ENCODE results near the gene SLC4A4.

The SLC4A4 gene

DNA sequence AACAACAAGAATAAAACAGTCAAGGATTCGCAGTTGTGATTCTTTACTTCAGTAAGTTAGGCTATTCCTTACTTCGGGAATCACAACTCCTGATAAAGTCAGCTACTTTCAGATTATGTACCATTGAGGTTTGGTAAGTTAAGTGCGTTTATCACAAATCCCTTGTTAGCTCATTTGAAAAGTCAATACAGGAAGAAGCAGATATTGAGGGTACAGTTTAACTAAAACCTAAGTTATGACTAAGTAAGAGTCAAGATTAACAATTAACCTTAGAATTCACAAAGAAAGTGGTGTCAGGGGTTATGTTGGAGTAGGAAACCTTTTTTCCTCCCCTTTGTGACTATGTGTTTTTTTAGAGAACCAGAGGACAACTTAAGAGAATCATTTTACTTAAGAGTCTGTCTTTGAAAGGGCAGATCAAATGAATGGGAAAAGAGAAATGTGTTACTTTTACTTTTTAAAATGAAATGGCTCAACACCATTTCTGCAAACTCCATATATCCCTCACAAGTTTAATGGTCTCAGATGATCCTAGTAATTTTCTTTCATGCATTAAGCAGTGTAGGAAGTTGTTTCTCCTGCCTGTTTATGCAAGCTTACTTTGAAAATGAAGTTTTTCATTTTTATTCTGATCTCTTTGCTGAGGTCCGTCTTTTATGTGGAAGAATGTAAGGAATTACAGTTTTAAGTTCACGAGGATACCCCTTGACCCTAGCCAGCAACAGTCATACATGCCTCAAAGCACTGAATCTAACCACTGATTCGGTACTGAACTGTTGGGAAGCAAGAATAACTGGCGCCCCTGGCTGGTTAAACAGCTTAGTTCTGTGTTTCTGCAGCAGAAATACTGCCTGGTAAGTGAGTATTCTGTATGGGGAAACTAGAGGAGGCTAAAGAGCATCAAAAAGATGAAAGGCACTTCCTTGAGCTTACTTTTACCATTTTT, 211.7 kb downstream of the SLC4A4 start:
- H3K9ac ChIP-seq (ENCODE audit: low read length): no peak overlapping the region
- no peaks in the 10 kb centered on the region for H3K9me2 ChIP-seq (replicated peaks; ENCODE audit: insufficient read depth, low read length)
- H3K4me3 ChIP-seq (ENCODE audit: insufficient read depth, low read length, poor library complexity, severe bottlenecking): no peak overlapping the region
- H3K4me2 ChIP-seq (ENCODE audit: low read depth, low read length, poor library complexity, severe bottlenecking): no peak overlapping the region
- no peaks in the 10 kb centered on the region for H3K9me3 ChIP-seq (ENCODE audit: insufficient read depth, low read length)
- H4K20me1 ChIP-seq (ENCODE audit: low read depth, low read length): no peaks in the 10 kb centered on the region
- H3K79me2 ChIP-seq (ENCODE audit: insufficient read depth, low read length): no peaks in the 10 kb centered on the region
- H3F3A ChIP-seq (ENCODE audit: insufficient read depth): no peaks in the 10 kb centered on the region
- no peaks in the 10 kb centered on the region for H3K27me3 ChIP-seq (ENCODE audit: low read length)
- H3K36me3 ChIP-seq (ENCODE audit: low read length): no peaks in the 10 kb centered on the region
- H3K27ac ChIP-seq (ENCODE audit: low read depth, low read length): no peak overlapping the region
- no peak overlapping the region for H2AFZ ChIP-seq (ENCODE audit: low read depth, low read length, severe bottlenecking)
- TF ChIP-seq CTCF (IDR thresholded peaks at IDR 0.05; ENCODE audit: insufficient read depth, low read length, poor library complexity, severe bottlenecking) (no peak), EZH2phosphoT487 (conservative IDR thresholded peaks at IDR 0.05; ENCODE audit: low read length) (no peak)

DNA sequence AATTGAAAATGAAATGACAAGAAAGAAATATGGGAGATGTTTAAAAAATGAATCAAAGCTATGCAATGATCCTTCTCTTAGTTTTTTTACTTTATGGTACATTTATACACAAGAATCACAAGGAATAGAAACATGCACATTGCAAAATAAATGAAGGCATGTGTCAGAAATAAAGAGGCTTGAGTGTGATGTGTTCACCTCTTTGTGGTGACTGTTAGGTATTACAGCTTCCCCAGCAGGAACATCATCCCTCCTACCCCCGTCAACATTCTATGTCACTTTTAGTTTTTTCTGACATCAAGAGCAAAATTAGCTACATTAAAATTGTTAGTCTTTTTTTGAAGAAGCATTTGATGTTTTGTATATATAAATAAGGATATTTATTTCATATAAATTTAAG, 214.8 kb downstream of the SLC4A4 start:
- Histone ChIP-seq H3K27ac (ENCODE audit: low read depth, low read length) (no peak overlapping the region), H3K9ac (ENCODE audit: low read length) (no peak overlapping the region), H3K4me2 (ENCODE audit: low read depth, low read length, poor library complexity, severe bottlenecking) (no peak overlapping the region), H3F3A (ENCODE audit: insufficient read depth) (no peaks in the 10 kb centered on the region), H3K4me3 (ENCODE audit: insufficient read depth, low read length, poor library complexity, severe bottlenecking) (no peak overlapping the region), H3K79me2 (ENCODE audit: insufficient read depth, low read length) (no peaks in the 10 kb centered on the region), H3K36me3 (ENCODE audit: low read length) (no peaks in the 10 kb centered on the region), H3K27me3 (ENCODE audit: low read length) (no peaks in the 10 kb centered on the region), H3K9me3 (ENCODE audit: insufficient read depth, low read length) (no peaks in the 10 kb centered on the region), H4K20me1 (ENCODE audit: low read depth, low read length) (no peaks in the 10 kb centered on the region), H2AFZ (ENCODE audit: low read depth, low read length, severe bottlenecking) (no peak overlapping the region), H3K9me2 (replicated peaks; ENCODE audit: insufficient read depth, low read length) (no peaks in the 10 kb centered on the region)
- no peak for TF ChIP-seq CTCF (IDR thresholded peaks at IDR 0.05; ENCODE audit: insufficient read depth, low read length, poor library complexity, severe bottlenecking)
- no peak for TF ChIP-seq EZH2phosphoT487 (conservative IDR thresholded peaks at IDR 0.05; ENCODE audit: low read length)

- H3K9ac ChIP-seq (ENCODE audit: low read length): no peak overlapping the region
Measured at GRCh38 chr4:71554025-71554424, 215.2 kb downstream of the SLC4A4 start.

GRCh38 chr4:71558248-71558647, 219.4 kb downstream of the SLC4A4 start:
- Histone ChIP-seq H3K79me2 (ENCODE audit: insufficient read depth, low read length) (no peaks in the 10 kb centered on the region), H3K36me3 (ENCODE audit: low read length) (no peaks in the 10 kb centered on the region), H2AFZ (ENCODE audit: low read depth, low read length, severe bottlenecking) (no peak overlapping the region)

More at GRCh38 chr4:71554025-71554424, 215.2 kb downstream of the SLC4A4 start:
- H3K4me3 ChIP-seq (ENCODE audit: insufficient read depth, low read length, poor library complexity, severe bottlenecking): no peak overlapping the region
- no peak overlapping the region for H3K4me2 ChIP-seq (ENCODE audit: low read depth, low read length, poor library complexity, severe bottlenecking)
- TF ChIP-seq EZH2phosphoT487 (conservative IDR thresholded peaks at IDR 0.05; ENCODE audit: low read length): no peak
- no peak overlapping the region for H3K27ac ChIP-seq (ENCODE audit: low read depth, low read length)
- H3K9me2 ChIP-seq (replicated peaks; ENCODE audit: insufficient read depth, low read length): no peaks in the 10 kb centered on the region
- H2AFZ ChIP-seq (ENCODE audit: low read depth, low read length, severe bottlenecking): no peak overlapping the region
- no peaks in the 10 kb centered on the region for H3K27me3 ChIP-seq (ENCODE audit: low read length)
- H3F3A ChIP-seq (ENCODE audit: insufficient read depth): no peaks in the 10 kb centered on the region
- no peaks in the 10 kb centered on the region for H3K36me3 ChIP-seq (ENCODE audit: low read length)
- H3K79me2 ChIP-seq (ENCODE audit: insufficient read depth, low read length): no peaks in the 10 kb centered on the region
- no peaks in the 10 kb centered on the region for H3K9me3 ChIP-seq (ENCODE audit: insufficient read depth, low read length)
- H4K20me1 ChIP-seq (ENCODE audit: low read depth, low read length): no peaks in the 10 kb centered on the region

More at GRCh38 chr4:71558248-71558647, 219.4 kb downstream of the SLC4A4 start:
- Histone ChIP-seq H3K9ac (ENCODE audit: low read length) (no peak overlapping the region), H3K9me3 (ENCODE audit: insufficient read depth, low read length) (no peaks in the 10 kb centered on the region), H3F3A (ENCODE audit: insufficient read depth) (no peaks in the 10 kb centered on the region), H3K27ac (ENCODE audit: low read depth, low read length) (no peak overlapping the region), H3K27me3 (ENCODE audit: low read length) (no peaks in the 10 kb centered on the region), H3K4me2 (ENCODE audit: low read depth, low read length, poor library complexity, severe bottlenecking) (no peak overlapping the region), H4K20me1 (ENCODE audit: low read depth, low read length) (no peaks in the 10 kb centered on the region), H3K9me2 (replicated peaks; ENCODE audit: insufficient read depth, low read length) (no peaks in the 10 kb centered on the region), H3K4me3 (ENCODE audit: insufficient read depth, low read length, poor library complexity, severe bottlenecking) (no peak overlapping the region)
- no peak for TF ChIP-seq EZH2phosphoT487 (conservative IDR thresholded peaks at IDR 0.05; ENCODE audit: low read length)
- TF ChIP-seq CTCF (IDR thresholded peaks at IDR 0.05; ENCODE audit: insufficient read depth, low read length, poor library complexity, severe bottlenecking): no peak
